ENCODE measurements around the gene AMPD2. TPM values are rescaled to one million over a fixed set of nuclear protein-coding genes. Genes with fewer than 3 reads are reported as not detected.
"Not testable (repeated sequence)": the region's sequence is repeated elsewhere in the genome, so short reads cannot be mapped to it uniquely, and the experiment has no call there.

The AMPD2 gene
- total RNA-seq, 2 experiments from 2014 or later, result 73.5 to 99.5 TPM

GRCh38 chr1:109667452-109668122 lies 48.0 kb downstream of the AMPD2 start, which contains the start of gene GSTM2:
TSS of gene GSTM2 (plus strand) at chr1:109668057. CDS start at chr1:109668116, 59 bp downstream.
- Mint-ChIP-seq H3K9me3 (ENCODE audit: low read depth) (no peaks in the 10 kb centered on the region), H3K27me3 (no peaks in the 10 kb centered on the region), H3K27ac (no peak within 1 kb of the TSS), H3K36me3 (ENCODE audit: low read depth) (no peaks in the 10 kb centered on the region), H3K4me3 (peak within 1 kb of the TSS; percentile 71), H3K4me1 (peaks cover 18% of the 10 kb centered on the region)
- ATAC-seq, result peak; percentile 100
- DNase-seq, result peak; percentile 92
- intact Hi-C loops (cut with DNase I, micrococcal nuclease), result loop anchor here (1.0 kb wide), 1 partner anchor 20 kb away; the partner anchor contains the start of gene GSTM1 (in 2 of the 2)
- CTCF ChIA-PET, result interaction anchor here (0.6 to 1.8 kb wide), 4 partner anchors 10 to 27 kb away, joined by 3 to 7 read pairs (median 4); no protein-coding TSS in a partner anchor
- POLR2A ChIA-PET, result no interaction called here

GRCh38 chr1:109668123-109668775 lies 48.6 kb downstream of the AMPD2 start:
- H3K4me3 Mint-ChIP-seq, result peak overlapping the region; percentile 71
- H3K9me3 Mint-ChIP-seq (ENCODE audit: low read depth), result no peaks in the 10 kb centered on the region
- DNase-seq (peak; percentile 13), ATAC-seq (peak; percentile 30)
- POLR2A ChIA-PET, result interaction anchor here (0.7 kb wide), 1 partner anchor 28 kb away, joined by 3 read pairs; no protein-coding TSS in a partner anchor
- intact Hi-C loops (cut with DNase I, micrococcal nuclease), result no loop called here
- no peaks in the 10 kb centered on the region for H3K27me3 Mint-ChIP-seq
- H3K4me1 Mint-ChIP-seq, result peaks cover 18% of the 10 kb centered on the region
- CTCF ChIA-PET, result interaction anchor here (0.6 to 1.0 kb wide), 3 partner anchors 11 to 28 kb away, joined by 3 to 5 read pairs (median 3); no protein-coding TSS in a partner anchor
- H3K36me3 Mint-ChIP-seq (ENCODE audit: low read depth), result no peaks in the 10 kb centered on the region
- no peak overlapping the region for H3K27ac Mint-ChIP-seq

GRCh38 chr1:109669246-109669948 lies 49.8 kb downstream of the AMPD2 start:
- ATAC-seq (no peak), DNase-seq (peak; percentile 29)
- CTCF ChIA-PET, result interaction anchor here (0.8 to 1.2 kb wide), 5 partner anchors 18 to 338 kb away, joined by 3 to 5 read pairs (median 4); partner anchors contain the start of gene GSTM1
- Mint-ChIP-seq H3K4me1 (peaks cover 18% of the 10 kb centered on the region), H3K27ac (peak overlapping the region; percentile 35), H3K9me3 (ENCODE audit: low read depth) (no peaks in the 10 kb centered on the region), H3K27me3 (no peaks in the 10 kb centered on the region), H3K36me3 (ENCODE audit: low read depth) (no peaks in the 10 kb centered on the region), H3K4me3 (peak overlapping the region; percentile 50)
- POLR2A ChIA-PET, result no interaction called here
- intact Hi-C loops (cut with DNase I, micrococcal nuclease), result no loop called here

- POLR2A ChIA-PET; DNase-seq; H3K36me3 Mint-ChIP-seq (ENCODE audit: low read depth); H3K9me3 Mint-ChIP-seq (ENCODE audit: low read depth); ATAC-seq; H3K27me3 Mint-ChIP-seq; intact Hi-C loops (cut with DNase I, micrococcal nuclease): not testable (repeated sequence)
- CTCF ChIA-PET, result interaction anchor here (0.8 to 1.2 kb wide), 5 partner anchors 18 to 337 kb away, joined by 3 to 5 read pairs (median 4); partner anchors contain the start of gene GSTM1
- Mint-ChIP-seq H3K4me1 (peaks cover 18% of the 10 kb centered on the region), H3K4me3 (peak overlapping the region; percentile 50), H3K27ac (peak overlapping the region; percentile 35)
Observed at GRCh38 chr1:109669949-109670302, 50.3 kb downstream of the AMPD2 start.

GRCh38 chr1:109671067-109671466 lies 51.4 kb downstream of the AMPD2 start:
- POLR2A ChIA-PET, result interaction anchor here (0.6 kb wide), 2 partner anchors 289 to 836 kb away, joined by 3 to 5 read pairs; no protein-coding TSS in a partner anchor

GRCh38 chr1:109673861-109674260 lies 54.2 kb downstream of the AMPD2 start:
- ATAC-seq; H3K27me3 Mint-ChIP-seq; H3K4me3 Mint-ChIP-seq; H3K27ac Mint-ChIP-seq; intact Hi-C loops (cut with DNase I, micrococcal nuclease); H3K4me1 Mint-ChIP-seq; POLR2A ChIA-PET; H3K36me3 Mint-ChIP-seq (ENCODE audit: low read depth); DNase-seq; H3K9me3 Mint-ChIP-seq (ENCODE audit: low read depth): not testable (repeated sequence)
- CTCF ChIA-PET, result interaction anchor here (1.4 kb wide), 1 partner anchor 34 kb away, joined by 4 read pairs; no protein-coding TSS in a partner anchor

More at GRCh38 chr1:109671067-109671466, 51.4 kb downstream of the AMPD2 start:
- Mint-ChIP-seq H3K27me3 (no peaks in the 10 kb centered on the region), H3K9me3 (ENCODE audit: low read depth) (no peaks in the 10 kb centered on the region), H3K4me1 (peaks cover 18% of the 10 kb centered on the region), H3K4me3 (no peak overlapping the region), H3K27ac (no peak overlapping the region), H3K36me3 (ENCODE audit: low read depth) (no peaks in the 10 kb centered on the region)
- no peak for DNase-seq
- CTCF ChIA-PET, result interaction anchor here (0.6 to 1.5 kb wide), 5 partner anchors 17 to 303 kb away, joined by 3 to 6 read pairs (median 4); partner anchors contain the start of gene GSTM1
- no peak for ATAC-seq
- intact Hi-C loops (cut with DNase I, micrococcal nuclease), result no loop called here

GRCh38 chr1:109676683-109677381 lies 57.2 kb downstream of the AMPD2 start:
- H3K27me3 Mint-ChIP-seq; H3K36me3 Mint-ChIP-seq (ENCODE audit: low read depth); ATAC-seq; H3K9me3 Mint-ChIP-seq (ENCODE audit: low read depth); DNase-seq; H3K4me3 Mint-ChIP-seq; intact Hi-C loops (cut with DNase I, micrococcal nuclease); H3K4me1 Mint-ChIP-seq; H3K27ac Mint-ChIP-seq; POLR2A ChIA-PET: not testable (repeated sequence)
- CTCF ChIA-PET, result interaction anchor here (0.6 kb wide), 1 partner anchor 783 kb away, joined by 3 read pairs; no protein-coding TSS in a partner anchor

GRCh38 chr1:109677459-109677858 lies 57.8 kb downstream of the AMPD2 start:
- ChIA-PET CTCF (no interaction called here), POLR2A (no interaction called here)
- intact Hi-C loops (cut with DNase I, micrococcal nuclease), result no loop called here
- Mint-ChIP-seq H3K4me1 (no peaks in the 10 kb centered on the region), H3K9me3 (ENCODE audit: low read depth) (no peaks in the 10 kb centered on the region), H3K36me3 (ENCODE audit: low read depth) (no peaks in the 10 kb centered on the region), H3K27me3 (no peaks in the 10 kb centered on the region), H3K4me3 (no peak overlapping the region), H3K27ac (no peak overlapping the region)
- ATAC-seq (no peak), DNase-seq (no peak)

GRCh38 chr1:109678637-109679036 lies 59.0 kb downstream of the AMPD2 start:
- DNase-seq; H3K9me3 Mint-ChIP-seq (ENCODE audit: low read depth); POLR2A ChIA-PET; ATAC-seq; intact Hi-C loops (cut with DNase I, micrococcal nuclease); H3K27ac Mint-ChIP-seq; H3K4me1 Mint-ChIP-seq; H3K4me3 Mint-ChIP-seq; CTCF ChIA-PET; H3K36me3 Mint-ChIP-seq (ENCODE audit: low read depth); H3K27me3 Mint-ChIP-seq: not testable (repeated sequence)

All from activated CD4-positive, alpha-beta T cell treated with anti-CD3 and anti-CD28 coated beads for 36 hours (primary cell).